Stimulated activated CD4-positive, alpha-beta T cell treated with anti-CD3 and anti-CD28 coated beads, TNF-alpha, amount 100 ng/mL, for 48 hours (primary cell): ENCODE measurements around the gene ALDH1A1.
"Not testable (repeated sequence)": the region's sequence is repeated elsewhere in the genome, so short reads cannot be mapped to it uniquely, and the experiment has no call there.

Experiments
- DNase-seq, 3 donors: peaks; one replicate each; pipeline ENCODE4 v3.0.0-alpha.2; 2020; ENCODE audit warnings: low read depth in 3 of 3

The ALDH1A1 gene

DNA sequence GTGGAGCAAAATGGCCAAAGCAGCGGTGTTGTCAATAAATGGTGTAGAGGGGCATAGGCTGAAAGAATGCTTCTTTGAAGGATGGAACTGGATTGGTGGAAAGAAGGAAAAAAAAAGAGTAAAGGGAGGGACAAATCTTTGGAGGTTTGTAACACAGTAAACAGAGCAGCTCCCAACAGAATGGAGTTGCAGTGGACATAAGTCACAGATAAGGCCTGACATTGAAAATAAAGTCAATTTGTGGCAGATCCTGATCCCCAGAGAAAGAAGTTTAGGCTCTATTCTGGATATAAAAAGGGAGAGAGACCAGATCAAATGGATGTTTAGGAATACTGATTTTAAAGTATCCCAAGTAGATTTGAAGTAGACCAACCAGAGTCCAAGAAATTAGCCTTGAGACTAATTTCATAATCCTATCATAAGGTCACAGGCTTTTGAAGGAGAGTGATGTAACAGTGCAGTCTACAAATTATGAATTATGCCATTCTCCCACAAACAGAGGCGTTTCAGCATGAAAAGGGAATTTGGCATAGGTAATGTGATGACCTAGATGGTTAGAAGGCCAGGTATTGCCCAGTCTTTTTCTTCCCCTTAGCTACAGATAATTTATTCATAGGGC, 8.9 kb downstream of the ALDH1A1 start:
- DNase-seq = no peak

- DNase-seq = no peak
Measured at GRCh38 chr9:72942451-72942850, 10.4 kb downstream of the ALDH1A1 start.

DNA sequence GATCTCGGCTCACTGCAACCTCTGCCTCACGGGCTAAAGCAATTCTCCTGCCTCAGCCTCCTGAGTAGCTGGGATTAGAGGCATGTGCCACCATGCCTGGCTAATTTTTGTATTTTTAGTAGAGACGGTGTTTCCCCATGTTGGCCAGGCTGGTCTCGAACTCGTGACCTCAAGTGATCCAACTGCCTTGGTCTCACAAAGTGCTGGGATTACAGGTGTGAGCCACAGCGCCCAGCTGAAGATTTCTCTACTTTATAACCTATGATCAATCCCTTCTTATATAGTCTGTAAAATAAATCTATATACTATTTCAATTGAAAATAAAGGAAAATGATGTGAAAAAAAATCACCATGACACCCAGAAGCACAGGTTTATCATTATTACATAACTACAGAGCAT, 13.3 kb downstream of the ALDH1A1 start:
- DNase-seq = not testable (repeated sequence)

GRCh38 chr9:72937545-72937944, 15.3 kb downstream of the ALDH1A1 start:
- DNase-seq = no peak

DNA sequence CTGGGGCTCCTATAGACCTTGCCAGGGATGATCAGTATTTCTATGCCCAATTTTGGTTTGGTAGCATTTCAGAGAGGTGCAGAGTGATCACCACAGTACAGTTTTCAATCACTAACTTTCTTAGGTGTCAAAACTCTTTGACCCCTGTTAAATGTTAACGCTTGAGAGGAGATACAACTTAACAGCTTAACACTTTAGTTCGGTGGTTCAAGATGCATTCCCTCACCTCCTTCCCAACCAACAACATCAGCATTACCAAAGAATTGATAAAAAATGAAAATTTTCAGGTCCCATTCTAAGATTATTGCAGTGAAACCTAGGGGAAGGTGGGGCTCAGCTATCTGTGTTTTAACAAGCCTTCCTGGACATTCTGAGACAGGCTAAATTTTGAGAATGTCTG, 16.2 kb downstream of the ALDH1A1 start:
- no peak for DNase-seq

- no peak for DNase-seq
Measured at GRCh38 chr9:72936266-72936665, 16.6 kb downstream of the ALDH1A1 start.

DNA sequence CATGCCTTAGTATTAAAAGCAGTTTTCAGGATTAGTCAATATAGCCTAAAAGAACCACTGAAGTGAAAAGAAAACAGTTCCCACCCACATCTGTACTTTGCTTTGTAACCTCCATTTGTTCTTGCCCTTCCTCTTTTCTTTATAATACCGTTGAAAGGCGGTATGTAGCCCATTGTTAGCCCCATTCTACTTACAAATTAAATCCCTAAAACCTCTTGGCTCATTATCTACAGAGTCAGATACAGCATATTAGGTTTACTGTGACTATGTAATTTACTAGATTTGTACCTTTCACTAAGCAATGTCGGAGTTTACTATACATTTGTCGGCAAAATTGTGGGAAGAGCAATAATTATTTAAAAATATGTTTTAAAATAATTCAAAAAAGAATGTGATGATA, 17.3 kb downstream of the ALDH1A1 start:
- DNase-seq = no peak

DNA sequence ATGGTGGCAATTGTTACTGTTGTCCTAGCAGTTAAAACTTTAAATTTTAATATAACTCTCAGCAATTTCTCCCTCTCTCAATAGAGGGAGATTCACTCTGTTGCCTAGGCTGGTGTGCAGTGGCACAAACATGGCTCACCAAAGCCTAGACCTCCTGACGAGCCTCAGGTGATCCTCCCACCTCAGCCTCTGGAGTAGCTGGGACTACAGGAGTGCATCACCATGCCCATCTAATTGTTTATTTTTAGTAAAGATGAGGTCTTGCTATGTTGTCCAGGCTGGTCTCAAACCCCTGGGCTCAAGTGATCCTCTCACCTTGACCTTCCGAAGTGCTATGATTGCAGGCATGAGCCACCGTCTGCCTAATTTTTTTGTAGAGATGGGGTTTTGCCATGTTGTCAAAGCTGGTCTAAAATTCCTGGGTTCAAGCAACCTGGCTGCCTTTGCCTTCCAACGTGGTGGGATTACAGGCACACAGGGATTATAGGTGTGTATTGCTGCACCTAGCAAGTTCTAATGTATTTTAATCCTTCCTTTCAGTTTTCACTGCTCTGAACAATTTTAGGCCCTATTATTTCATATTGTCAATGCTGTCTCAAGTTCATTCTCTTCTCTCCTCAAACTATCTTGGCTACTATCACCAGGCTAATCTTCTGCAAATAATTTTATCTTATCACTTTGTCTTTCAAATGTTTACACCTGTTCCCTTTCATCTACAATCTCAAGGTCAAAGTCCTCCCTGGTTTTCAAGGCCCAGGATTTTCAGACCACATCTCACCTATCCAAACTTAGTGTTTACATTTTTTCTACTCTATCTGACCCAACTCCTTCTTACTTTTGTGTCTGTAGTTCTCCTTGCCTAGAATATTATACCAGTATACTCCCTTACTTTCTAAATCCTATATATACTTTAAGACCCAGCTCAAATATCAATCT, 18.9 kb downstream of the ALDH1A1 start:
- DNase-seq = no peak

DNA sequence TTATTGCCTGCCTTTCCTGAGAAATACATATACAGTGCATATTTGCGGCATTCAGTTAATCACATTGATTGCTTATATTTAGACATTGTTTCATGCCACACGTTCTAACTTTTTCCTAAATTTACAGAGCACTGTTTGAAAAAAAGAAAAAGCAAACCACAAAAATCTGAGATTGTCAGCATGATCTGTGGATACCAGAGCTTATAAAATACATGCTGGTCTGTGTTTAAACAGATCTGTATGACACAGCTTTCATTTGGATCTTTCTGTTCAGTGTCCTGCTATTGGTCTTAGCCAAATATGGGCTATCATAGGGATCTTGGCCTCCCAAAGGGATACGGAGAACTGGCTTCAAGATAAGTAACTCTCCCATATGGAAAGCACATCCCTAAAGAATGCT, 20.2 kb downstream of the ALDH1A1 start:
- DNase-seq = no peak

DNA sequence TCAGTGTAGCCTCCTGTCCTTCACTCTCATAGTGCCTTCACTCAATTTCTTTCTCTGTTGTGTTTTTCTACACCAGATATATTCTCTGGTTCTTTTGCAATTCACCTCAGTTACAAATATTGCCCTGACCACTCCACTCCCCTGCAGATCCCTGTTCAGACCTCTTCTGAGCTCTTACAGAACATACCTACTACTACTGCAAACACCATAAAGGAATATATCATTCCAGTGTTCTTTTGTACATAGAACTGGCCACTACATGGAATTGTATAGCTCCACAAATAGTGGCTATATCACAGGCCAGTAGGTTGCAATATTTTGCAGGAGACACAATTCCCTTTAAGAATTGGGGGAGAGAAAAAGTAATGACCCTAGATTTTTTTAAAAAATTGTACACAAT, 21.0 kb downstream of the ALDH1A1 start:
- DNase-seq = no peak

DNA sequence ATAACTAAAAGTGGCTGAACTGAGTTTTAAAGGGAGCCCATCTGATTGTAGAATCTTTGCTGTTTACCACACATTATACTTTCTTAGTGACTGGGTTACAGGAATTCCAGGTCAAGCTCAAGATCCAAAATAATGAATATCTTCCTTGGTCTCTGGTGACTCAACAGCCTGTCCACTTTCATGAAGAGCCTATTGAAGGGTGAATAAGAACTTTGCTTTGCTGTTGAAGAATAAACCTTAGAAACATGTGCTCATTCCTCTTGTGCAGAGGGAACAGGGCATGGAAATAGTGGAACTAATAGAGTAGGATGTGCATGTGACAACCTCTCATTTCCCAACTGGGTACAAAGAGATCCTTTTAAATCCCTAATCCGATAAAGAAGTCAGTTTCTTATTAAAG, 21.4 kb downstream of the ALDH1A1 start:
- DNase-seq = no peak

DNA sequence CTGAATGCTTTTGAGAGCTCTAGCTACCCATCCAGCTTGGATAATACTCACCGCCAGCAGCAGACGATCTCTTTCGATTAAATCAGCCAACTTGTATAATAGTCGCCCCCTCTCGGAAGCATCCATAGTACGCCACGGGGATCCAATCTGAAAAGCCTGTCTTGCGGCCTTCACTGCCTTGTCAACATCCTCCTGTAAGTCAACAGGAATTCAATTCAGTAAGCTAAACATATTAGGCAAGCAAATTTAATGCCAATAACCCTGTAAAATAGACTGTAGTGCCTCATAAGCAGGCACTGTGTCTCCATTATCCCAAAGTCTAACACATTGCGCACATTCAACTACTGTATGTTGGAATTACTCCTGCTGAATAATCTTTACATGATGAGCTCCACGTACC, 22.0 kb downstream of the ALDH1A1 start:
- DNase-seq = no peak

- no peak for DNase-seq
Measured at GRCh38 chr9:72929542-72929941, 23.3 kb downstream of the ALDH1A1 start.

DNA sequence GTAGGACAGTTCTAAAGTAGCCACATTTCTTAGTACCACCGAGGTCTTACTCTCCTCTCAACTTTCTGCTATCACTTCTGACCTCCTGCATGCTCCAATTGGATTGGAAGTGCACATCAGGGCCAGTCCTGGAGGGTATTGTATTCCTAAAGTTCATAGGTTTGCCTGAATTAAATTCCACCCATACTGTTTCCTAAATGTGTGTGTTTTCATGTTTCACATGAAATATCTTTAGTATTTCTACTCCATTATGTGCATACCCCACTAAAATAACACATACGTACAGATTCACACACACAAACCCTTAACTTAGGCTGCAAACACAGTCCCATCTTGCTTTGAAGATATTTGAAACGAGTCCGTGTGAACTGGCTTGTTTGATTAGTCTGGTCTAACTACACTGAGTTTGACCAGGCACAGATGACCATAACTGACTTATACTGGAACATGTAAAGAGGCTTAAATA, 24.8 kb downstream of the ALDH1A1 start:
- DNase-seq = no peak

DNA sequence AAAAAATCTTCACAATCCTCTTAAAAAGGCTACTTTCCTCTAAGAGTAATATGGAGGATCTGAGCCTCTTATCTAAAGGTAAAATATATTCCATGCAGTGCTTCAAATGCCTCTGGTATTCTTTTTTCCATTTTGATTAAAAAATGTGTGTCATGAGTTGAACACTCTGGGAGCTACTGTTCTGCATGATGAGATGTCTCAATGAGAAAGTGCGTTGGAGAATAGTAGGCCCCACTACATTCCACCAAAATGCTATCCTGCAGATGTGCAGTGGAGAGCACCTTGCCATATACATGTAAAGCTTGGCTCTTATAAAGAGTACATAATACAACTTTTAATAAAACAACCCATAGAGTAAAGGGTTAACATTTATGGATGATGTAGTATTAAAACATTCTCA, 26.3 kb downstream of the ALDH1A1 start:
- DNase-seq = no peak

DNA sequence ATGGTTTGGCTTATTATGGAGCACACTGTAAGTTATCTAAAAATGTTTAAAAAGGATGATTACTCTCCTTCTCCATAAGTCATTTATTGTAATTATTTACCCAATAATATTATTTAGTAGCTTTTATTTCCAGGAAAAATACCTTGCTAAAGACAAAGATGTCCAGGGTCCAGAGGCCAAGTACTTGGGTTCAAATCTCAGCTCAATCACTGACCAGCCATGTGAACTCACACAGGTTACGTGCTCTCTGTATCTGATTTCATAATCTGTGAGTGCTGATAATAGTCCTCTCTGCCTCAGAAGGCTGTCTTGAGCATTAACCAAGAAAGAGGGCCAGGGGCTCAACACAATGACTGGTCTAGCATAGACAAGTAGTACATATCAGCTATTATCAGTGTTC, 27.0 kb downstream of the ALDH1A1 start:
- no peak for DNase-seq

- DNase-seq = no peak
Measured at GRCh38 chr9:72925126-72925789, 27.6 kb downstream of the ALDH1A1 start.

DNA sequence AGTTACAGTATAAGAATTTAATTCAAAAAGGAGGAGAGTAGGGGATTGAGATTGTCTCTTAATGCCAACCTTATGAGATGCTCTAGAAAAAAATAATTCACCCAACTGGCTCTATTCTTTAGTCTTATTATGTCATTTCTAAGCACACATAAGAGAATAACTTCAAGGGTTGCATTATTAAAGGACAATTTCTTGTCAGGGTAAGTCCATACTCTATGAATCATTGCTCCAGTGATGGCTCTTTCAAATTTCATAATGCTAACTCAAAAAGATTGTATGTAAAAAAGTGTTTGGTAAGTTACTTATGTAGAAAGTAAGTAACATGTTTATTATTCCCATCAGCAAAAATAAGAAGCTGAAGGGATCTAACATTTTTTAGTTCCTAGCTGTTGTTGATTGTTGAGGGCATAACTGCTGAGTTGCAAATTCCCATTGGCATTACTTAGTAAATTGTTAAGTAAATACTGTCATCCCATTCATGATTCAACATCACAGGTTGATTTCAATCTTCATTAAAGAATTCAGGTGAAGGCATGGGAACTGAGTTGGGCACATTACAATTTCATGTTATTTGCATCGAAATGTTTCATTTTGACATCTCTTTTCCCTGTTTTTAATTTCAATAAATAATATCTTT, 28.6 kb downstream of the ALDH1A1 start:
- no peak for DNase-seq

DNA sequence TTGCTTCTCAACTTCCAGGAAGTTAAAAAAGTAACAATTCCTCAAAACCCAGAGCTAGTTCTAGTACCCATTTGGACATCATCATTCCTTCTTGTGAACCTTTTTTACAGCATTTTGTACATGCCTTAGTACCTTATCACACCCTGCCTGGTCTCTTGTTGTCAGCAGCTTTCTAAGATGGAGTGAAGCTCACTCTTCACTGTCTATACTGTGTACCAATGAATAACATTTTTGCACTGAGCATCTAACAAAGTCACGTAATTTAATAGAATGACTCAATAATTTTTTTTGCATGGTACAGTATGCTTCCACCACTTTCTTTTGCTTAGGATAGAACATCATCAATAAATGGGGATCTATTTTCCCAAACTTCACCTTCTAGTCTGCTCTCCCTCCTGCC, 29.8 kb downstream of the ALDH1A1 start:
- DNase-seq = no peak

DNA sequence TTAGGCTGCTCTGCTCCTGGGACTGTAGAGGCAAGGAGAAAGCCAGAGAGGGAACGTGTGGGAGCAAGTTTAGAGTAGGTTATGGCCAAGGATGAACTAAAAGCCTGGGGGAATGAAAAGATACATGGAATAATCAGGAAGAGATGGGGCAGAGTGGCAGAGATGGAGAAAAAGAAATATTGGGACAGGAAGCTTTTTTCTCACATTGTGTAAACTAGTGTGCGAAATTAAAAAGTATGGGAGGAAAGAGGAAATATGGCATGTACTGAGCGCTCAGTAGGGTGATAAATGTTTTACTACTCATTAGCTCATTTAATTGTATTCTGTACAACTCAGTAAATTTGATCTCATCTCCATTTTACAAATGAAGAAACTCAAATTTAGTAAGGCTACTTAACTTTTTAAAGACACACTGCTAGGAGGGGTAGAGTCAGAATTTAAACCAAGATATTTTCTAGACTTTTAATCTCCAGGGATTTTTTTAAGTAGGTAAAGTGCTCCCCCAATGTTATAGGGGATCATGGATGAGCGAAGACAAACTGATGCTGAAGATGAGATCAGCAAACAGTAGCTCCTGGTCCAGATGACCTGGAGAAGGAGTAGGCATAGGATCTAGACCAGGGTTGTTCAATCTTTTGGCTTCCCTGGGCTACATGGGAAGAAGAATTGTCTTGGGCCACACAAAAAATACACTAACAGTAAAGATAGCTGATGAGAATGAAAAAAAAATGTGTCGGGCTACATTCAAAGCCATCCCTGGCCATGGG, 30.8 kb downstream of the ALDH1A1 start:
- DNase-seq = no peak

DNA sequence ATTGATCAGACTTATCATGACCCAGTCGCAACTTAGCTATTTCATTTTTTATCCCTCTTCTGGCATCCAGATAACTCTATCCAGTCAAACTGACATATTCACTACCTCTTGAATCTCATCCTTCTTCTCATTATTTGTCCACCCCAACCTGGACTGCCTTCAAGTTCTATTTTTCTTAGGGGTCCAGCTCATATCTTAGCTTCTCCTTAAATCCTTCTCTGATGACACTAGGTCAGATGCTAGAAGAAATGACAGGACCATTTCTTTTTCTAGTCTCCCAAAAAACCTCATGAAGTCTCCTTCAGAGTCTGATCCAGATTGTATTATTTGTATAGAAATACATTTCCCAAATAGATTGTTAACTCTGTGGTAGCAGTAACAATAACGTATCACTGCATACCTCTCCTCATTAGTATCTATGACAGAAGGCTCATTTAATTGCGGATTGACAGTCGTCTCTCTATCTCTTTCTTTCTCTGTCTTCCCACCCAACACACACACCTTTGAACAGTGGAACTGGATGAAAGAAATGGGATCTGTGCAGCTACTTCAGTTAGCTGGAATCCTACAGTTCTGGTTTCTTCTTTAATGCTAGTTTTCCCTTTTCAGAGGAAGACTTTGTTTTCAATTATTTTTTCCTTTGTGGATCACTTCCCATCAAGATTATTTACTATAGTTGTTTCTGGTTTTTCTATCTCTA, 33.5 kb downstream of the ALDH1A1 start:
- no peak for DNase-seq
